HG03175 (cell line): ENCODE data around the gene OR6K6.

Experiments
- ATAC-seq: cut with Tn5 transposase; IDR thresholded peaks from one replicate; pipeline ENCODE4 v1.9.1; 2021; ENCODE audit warnings: mild to moderate bottlenecking, moderate library complexity; ENCODE audit not compliant: unreplicated experiment

OR6K6 gene, protein sequence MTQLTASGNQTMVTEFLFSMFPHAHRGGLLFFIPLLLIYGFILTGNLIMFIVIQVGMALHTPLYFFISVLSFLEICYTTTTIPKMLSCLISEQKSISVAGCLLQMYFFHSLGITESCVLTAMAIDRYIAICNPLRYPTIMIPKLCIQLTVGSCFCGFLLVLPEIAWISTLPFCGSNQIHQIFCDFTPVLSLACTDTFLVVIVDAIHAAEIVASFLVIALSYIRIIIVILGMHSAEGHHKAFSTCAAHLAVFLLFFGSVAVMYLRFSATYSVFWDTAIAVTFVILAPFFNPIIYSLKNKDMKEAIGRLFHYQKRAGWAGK

DNA sequence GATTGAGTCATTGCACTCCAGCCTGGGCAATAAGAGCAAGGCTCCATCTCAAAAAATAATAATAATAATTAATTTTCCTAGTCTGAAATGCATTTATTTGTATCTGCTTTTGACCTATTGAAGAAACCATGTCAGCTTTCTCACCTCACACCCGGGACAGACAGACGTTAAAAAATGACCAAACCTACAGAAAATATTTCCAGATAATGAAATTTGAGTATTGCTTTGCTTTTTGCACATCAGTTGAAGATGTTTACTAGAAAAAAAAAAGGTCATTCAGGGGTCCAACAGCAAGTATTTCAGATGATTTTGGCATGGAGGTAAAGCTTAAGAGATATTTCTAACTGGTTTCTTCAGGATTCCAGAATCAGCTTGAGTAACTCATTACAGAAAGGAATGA is at the start of gene OR6K6:
OR6K6 (plus strand) TSS at position 301 of the 400 bp plus-strand sequence. CDS start 168 bp downstream, outside the sequence.
- ATAC-seq, result no peak

DNA sequence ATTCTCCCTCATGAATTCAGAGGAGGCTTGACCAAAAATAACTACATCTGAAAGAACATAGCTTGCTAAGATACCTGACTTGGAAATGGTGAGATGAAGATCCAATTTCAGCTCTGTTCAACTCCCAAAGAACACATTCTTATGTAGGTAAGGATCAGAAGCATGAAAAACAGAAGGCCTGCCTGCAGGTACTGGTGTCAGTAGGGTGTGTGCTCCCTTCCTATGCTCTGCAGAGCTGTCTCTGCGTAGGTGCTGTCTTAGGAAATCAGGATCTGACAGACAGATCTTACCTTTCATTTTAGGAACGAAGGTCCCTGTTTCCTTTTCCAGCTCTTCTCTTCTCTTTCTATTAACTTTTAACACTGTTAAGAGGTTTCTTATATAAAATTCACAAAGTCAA is 48.4 kb upstream of the OR6K6 start:
- ATAC-seq, result no peak

DNA sequence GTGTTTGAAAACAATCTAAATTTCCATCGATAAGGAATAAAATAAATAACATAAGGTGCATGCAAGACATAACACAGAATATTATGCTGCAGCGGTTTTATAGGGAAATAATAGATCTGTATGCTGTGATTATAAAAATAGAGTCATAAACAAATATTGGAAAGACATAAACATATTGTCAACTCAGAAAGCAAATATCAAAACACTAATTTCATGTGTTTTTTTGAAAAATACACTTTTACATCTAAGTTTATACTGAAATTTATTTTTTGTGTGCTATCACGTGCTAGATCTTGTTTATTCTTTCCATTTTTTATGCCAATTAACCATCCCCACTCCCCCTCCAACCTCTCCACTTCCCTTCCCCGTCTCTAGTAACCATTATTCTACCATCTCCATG is 43.4 kb upstream of the OR6K6 start:
- ATAC-seq, result no peak

DNA sequence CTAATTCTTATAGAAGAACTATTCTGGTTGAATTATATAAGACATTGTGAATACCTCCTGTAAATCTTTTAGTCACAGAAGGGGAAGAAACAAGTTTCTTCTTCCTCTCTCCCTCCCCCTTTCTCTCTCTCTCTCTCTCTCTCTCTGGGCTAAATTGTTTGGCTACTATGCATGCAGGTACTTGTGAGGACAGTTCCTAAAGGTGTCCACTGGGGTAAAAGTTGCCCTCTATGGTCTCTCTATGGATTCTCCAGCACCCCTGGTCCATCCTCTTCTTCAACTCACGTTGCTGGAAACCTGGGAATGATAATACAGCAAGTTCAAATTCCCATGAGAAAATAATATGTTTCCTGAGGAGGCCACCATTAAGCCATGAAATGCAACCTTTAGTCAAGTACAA is 39.8 kb upstream of the OR6K6 start:
- no peak for ATAC-seq

DNA sequence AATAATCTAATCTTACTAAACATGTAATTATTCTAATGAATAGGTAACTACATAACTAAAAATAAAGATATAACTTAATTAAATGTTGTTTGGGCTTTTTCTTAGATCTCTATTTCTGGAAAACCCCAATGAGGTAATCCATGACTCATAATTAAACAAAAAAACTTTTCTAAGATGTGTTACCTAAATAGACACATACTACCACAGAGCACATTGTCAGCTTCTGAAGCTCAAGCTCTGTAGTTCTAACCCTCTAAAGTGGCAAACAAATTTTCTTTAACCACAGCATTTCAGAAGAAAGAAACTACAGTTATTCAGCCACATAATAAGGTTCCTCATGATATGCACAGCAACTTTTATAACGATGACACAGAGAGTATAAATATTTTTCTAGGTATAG is 38.2 kb upstream of the OR6K6 start:
- no peak for ATAC-seq

DNA sequence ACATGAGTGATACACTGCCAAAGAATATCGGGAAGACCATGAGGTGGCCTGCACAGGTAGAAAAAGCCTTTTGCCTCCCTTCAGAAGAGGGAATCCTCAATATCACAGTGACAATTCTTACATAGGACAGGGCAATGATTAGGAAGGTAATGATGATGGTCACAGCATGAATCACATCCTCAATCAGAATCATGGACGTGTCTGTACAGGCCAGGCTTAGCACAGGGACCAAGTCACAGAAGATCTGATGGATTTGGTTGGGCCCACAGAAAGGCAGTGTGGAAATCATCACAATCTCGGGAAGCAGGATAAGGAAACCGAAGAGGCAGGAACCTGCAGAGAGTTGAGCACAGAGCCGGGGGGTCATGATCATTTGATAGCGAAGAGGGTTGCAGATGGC is 37.2 kb upstream of the OR6K6 start:
- ATAC-seq, result no peak

DNA sequence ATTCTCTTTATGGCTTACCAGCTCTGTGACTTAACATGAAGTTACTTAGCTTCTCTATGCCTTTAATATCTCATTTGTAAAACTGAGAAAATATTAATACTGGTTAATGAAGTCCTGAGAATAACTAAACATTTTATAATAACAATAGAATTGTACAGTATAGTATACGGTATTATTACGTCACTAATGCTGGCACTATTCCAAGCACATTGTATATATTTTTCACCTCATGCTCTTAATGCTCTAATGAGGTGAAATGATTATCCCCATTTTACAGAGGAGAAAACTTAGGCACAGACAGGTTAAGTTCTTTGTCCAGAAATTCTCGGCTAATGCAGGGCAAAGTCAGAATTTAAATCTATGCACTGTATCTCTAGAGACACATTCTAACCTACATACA is 34.9 kb upstream of the OR6K6 start:
- no peak for ATAC-seq

DNA sequence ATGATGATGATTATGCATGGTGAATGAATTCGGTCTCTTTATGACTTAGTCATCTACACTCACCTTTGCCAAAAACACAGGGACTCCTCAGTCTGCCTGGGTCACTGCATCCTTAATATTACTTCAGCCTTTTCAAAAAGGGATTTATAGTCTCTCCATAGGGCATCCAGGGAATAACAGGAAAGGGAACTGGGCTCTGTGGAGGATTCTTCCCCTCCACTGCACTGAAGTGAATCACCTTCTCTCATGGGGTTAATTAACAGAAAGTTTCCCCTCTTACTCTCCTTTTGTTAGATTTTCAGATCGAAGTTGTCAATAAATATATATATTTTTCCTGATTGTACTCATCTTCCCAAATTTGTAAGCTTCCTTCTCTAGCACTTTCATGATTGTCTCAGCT is 33.9 kb upstream of the OR6K6 start, which contains the start of gene OR6K3:
OR6K3 (minus strand) TSS at position 101 of the 400 bp plus-strand sequence. CDS start 2,605 bp downstream, outside the sequence.
- no peak for ATAC-seq

DNA sequence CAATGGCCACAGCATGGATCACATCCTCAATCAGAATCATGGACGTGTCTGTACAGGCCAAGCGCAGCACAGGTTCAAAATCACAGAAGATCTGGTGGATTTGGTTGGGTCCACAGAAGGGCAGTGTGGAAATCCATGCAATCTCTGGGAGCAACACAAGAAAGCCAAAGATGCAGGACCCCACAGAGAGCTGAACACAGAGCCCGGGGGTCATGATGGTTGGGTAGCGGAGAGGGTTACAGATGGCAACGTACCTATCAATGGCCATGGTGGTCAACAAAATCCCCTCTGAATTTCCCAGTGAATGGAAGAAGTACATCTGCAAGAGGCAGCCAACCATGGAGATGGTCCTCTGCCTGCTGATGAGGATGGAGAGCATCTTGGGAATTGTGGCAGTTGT is 30.1 kb upstream of the OR6K6 start:
- ATAC-seq, result no peak

DNA sequence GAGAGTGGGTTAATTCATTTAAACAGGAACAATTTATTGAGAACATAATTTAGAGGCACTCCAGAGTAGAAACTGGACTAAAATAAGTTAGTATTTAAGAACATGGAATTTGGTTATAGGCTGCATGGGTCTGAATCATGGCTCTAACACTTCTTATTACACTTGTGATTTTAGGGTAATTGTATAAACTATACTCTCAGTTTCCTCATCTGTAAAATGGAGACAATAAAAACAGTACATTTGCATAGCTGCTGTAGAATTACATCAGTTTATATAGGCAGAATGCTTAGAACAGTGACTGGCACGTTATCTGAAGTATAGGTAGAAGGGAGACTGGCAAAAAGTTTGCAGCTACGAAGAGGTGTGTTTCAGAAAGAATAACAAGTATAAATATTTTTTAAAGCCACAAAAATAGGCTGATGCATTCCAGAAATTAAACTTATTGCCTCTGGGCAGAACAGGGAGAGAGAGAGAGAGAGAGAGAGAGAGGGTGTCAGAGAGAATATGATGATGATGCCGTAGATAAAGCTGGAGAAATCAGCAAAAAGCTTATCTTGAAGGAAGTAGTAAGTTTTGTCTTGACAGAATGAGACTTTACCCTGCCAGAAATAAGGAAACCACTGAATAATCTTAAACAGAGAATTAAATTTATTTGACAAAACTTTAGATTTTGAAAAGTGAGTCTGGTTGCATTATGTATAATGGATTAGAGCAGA is 25.9 kb upstream of the OR6K6 start:
- ATAC-seq, result no peak

DNA sequence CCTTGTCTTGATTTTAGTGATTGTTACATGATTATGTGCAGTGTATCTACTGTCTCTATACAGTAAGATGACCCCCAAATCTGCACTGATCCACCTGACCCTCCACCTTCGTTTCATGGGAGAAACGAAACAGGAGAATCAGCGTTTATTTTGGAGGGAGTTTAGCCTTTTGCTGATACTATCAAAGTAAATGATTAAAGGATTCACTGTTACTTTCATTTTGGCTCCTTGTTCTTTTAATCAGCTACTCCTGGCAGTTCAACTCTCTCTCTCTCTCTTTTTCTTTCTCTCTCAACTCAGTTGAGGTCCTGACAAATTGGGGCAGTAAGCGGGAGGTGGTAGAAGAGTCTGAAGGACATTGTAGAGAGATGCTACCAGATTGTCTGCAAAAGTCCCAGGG is 24.1 kb upstream of the OR6K6 start:
- no peak for ATAC-seq

DNA sequence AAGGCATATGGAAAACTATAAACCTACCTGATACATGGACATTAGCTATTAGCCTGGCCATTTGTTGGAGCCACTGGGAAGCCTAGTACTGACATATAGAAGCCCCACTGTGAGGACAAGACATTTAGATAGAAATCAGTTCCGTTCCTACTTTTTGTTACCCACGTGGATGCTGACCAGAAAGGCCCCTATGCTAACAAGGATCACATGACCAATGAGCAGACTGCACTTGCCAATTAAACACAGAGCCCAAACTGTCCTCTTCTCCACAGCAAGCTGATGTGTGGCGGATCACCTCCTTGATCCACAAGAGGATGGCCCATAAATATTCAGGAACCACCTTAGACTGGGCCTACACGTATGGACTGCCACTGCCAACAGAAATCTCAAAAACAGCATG is 22.8 kb upstream of the OR6K6 start:
- ATAC-seq, result no peak

DNA sequence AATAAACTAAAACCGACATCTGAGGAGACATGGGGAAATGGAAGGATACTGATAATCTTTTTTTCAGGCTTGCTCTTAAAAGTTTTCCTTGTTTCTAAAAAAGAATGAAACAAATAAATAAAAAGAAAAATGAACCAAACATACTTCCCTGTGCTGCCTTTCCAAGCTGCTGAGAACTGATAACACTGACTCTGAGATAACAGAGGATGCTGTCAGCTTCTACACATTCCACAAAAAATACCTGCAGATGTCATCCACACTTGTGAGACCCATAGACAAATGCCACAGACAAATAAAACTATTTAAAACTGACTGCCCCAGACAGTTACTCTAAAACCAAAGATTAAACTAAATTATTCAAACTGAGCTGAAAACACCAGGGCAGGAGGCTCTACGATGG is 22.0 kb upstream of the OR6K6 start:
- no peak for ATAC-seq

DNA sequence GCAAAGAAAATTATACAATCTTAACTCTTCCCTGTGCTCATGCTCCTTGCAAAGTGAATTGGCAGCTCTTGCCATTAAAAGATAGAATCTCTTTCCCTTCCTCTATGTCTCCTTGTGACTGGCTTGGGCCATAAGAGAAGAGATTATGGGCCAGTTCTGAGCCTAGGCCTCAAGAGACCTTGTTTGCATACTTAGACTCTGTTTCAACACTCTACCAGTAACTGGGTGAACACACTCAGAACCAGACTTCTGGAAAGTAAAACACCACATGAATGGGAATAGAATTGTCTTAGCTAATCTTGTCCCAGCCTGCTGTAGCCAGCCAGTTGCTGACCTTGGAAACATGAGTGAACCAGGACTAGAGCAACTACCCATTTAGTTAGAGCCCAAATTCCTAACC is 18.7 kb upstream of the OR6K6 start:
- no peak for ATAC-seq

DNA sequence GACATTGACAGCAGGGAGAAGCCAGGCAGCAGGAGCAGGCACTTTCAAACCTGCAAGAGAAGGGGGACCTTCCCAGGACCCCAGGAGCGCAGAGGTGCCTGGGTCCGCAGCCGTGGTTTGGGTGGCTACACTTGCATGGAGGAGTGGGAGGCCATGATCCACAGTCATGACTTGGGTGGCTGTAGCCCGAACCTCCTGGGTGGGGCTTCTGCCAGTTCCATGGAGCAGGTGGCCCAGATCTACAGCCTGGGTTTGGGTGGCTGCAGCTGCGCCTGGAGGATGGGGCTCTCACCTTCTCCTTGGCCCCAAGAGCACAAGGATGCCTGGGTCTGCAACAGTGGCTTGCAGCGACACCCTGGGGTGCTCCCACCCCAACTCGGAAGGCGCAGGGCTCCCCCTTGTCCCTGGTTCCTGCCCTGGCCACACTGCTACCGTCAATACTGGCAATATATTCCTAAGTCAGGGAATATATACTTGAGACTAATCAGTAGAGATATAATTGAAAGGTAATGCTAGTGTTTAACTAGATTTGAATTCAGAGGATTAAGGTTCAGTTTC is 2.3 kb upstream of the OR6K6 start:
- ATAC-seq, result no peak

DNA sequence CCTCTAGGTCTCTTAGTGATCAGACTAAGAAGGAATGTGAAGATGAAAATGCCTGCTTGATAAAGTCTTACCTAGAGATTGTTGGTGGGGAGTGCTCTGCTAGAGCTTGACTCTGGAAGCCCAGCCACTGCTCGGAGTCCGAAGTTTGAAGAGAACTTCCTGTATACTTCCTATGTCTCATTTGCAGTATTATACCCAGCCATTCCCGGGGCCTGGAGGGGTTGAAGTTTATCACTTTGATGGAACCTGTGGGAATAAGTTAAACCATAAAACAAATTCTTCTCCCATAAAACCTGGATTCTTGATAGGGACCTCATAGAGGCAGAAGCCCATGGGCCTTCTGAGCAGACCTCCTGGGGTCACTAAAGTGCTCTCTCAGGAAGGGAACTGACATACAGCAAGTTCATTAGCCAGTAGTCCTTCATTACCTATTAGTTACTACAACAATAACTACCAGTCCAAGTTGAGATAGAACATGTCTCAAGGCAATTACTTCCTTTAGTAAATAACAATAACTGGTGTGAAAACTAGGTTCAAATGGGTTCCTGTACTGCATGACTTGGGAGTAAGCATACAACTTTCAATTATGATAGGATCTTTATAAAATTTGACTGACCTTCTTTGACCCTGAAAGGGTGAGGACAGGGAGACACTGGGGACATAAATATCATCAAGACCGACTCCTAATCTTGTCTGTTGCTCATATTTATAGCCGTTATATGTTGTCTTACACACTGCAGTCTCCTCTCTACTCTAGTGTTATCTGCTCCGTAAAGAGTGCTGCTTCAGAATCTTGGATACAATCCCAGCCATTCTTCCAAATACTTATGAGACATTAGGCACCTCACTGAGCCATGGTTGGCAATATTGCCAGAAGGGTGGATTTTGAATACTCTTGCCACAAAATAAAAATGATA is 17.7 kb downstream of the OR6K6 start, which contains the start of gene OR6N1:
OR6N1 (minus strand) TSS at position 246 of the 917 bp plus-strand sequence. CDS start 5,513 bp downstream, outside the sequence.
- ATAC-seq, result no peak

DNA sequence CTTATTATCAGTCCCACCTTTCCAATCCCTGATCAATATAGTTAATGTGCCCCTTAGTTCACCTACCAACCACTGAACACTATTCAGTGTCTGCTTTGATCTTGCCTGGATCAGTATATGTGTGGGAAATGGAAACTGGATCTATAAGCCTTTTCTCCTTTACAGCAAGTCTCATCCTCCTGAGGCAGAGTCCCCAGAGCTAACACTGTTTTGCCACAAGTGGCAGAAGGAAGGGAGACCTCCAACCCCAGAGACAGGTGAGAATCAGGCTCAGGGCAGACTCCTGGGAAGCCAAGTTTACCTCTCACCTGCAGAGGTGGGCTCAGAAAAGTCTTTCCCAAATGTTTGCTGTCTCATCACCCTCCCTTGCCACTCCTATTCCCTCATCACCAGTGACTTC is 26.6 kb downstream of the OR6K6 start, which contains the start of gene OR6N2:
OR6N2 (minus strand) TSS at position 101 of the 400 bp plus-strand sequence. CDS start 3,569 bp downstream, outside the sequence.
- ATAC-seq, result no peak

DNA sequence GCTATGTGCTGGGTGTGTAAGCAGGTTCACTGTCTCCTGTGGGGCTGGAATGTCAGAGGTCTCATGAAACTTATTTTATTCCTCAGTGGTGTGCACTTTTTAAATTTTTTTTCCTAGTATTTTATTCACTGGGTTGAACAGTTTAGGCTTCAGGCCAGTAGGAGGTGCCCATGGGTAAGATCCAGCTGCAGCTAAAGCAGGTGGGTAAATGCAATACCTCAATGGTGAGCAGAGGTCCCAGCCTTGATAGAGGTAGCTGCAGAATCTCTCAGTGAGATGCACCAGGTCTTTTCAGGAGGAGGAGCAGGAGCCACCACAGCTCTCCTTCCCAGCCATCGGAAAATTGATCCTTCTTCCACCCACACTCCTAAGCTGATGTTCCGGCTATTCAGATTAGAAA is 39.1 kb downstream of the OR6K6 start:
- no peak for ATAC-seq

DNA sequence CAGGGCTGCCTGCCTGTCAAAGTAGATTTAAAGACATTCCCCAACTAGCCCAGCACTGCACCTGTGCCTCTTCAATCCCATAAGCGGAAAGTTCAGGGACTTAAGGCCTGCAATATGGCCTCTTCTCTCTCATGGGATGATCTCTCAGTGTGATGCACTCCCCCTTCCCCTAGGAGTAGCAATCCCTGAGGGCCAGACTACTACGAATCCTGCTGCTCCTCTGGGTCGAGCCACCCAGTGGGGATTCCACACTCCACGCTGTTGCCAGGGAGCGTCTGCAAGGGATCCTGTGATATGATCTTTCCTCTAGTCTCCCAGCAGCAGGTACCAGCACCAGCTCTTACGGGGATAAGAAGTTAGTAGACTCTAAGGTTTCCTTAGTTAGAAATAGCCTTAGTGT is 39.7 kb downstream of the OR6K6 start:
- no peak for ATAC-seq

DNA sequence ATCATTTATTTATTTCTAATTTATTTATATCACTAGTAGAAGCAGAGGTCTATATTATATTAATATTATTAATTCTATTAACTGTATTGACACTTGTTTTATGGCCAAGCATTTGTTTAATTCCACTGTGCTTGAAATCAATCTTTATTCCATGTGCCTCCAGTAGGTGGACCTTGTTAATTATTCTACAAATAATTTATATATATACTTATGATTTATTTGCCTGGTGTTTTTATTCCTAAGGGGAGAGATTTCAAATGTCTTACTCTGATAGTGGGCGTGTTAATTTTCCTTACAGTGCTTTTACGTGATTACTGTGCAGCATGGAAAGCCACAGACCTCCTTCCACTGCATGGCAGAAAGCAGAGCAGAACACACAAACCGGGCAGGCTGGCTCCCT is 44.0 kb downstream of the OR6K6 start:
- ATAC-seq, result no peak

DNA sequence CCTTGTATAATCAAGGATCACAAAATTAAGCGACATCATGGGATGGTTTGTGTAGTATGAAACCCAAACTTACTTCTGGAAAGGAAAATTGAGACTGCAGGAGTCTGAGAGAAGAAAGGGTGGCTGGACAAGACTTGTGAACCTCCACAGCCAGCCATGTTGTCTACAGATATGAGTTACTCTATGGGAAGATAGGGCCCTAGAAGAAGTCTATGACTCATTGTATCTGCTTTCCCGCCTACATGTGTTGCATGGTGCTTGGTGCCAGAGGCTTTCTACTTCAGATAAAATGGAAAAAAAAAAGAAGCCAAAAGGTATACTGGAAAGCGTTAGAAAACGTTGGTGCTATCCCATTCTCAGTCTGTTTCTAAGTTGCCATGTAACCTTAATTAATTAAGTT is 45.2 kb downstream of the OR6K6 start:
- ATAC-seq, result no peak
